CD4-positive, alpha-beta memory T cell (primary cell): ENCODE measurements around the gene GNPTAB. TPM values are rescaled to one million over a fixed set of nuclear protein-coding genes. Genes with fewer than 3 reads are reported as not detected.

Source experiments
- CTCF ChIA-PET: fragments of 350-600 bp; sonication (Branson Sonifier 250); formaldehyde crosslinking; loops from one replicate; lab custom pipeline; 2021; ENCODE audit warnings: inconsistent platforms; ENCODE audit not compliant: partially characterized antibody; lab: Charles Lee
- POLR2A ChIA-PET: fragments of 350-600 bp; sonication (Branson Sonifier 250); formaldehyde crosslinking; loops from one replicate; lab custom pipeline; 2021; ENCODE audit not compliant: partially characterized antibody; lab: Charles Lee
- DNase-seq, 5 donors: peaks; one replicate each; pipeline versions ENCODE4 v3.0.0 to v3.0.0-alpha.2; 2020 to 2022; ENCODE audit warnings: mixed read lengths in 1 of 5
- H3K27ac ChIP-seq: one replicate; pipeline ENCODE4 v1.7.0; 2013; ENCODE audit warnings: low read depth, low read length
- H3K27me3 ChIP-seq: 2 replicates; pipeline ENCODE4 v1.7.0; 2013; ENCODE audit warnings: mild to moderate bottlenecking, low read length, moderate library complexity; ENCODE audit not compliant: insufficient read depth
- H3K36me3 ChIP-seq: 2 replicates; pipeline ENCODE4 v1.7.0; 2013; ENCODE audit warnings: mild to moderate bottlenecking, low read length, moderate library complexity; ENCODE audit not compliant: insufficient read depth
- H3K4me1 ChIP-seq: 2 replicates; pipeline ENCODE4 v1.7.0; 2013; ENCODE audit warnings: mild to moderate bottlenecking, low read length, moderate library complexity; ENCODE audit not compliant: insufficient read depth
- H3K4me3 ChIP-seq, 2 donors: one replicate each; pipeline ENCODE4 v1.7.0; 2013; ENCODE audit warnings: low read length in 2 of 2, mild to moderate bottlenecking in 1 of 2
- H3K9me3 ChIP-seq, 2 donors: one replicate each; pipeline ENCODE4 v1.7.0; 2013; ENCODE audit warnings: low read length in 2 of 2, control low read depth in 1 of 2; ENCODE audit not compliant: control insufficient read depth in 1 of 2
- H3K27ac Mint-ChIP-seq, 7 donors: one replicate each; pipeline ENCODE4 v1.8.0; 2020 to 2021; ENCODE audit warnings: mixed read lengths in 7 of 7, mild to moderate bottlenecking in 6 of 7, inconsistent platforms in 3 of 7, moderate library complexity in 3 of 7
- H3K27me3 Mint-ChIP-seq, 2 donors: one replicate each; pipeline ENCODE4 v1.8.0; 2020 to 2021; ENCODE audit warnings: mixed read lengths in 2 of 2
- H3K36me3 Mint-ChIP-seq, 2 donors: one replicate each; pipeline ENCODE4 v1.8.0; 2020 to 2021; ENCODE audit warnings: mixed read lengths in 2 of 2, inconsistent platforms in 1 of 2, mild to moderate bottlenecking in 1 of 2
- H3K4me1 Mint-ChIP-seq, 4 donors: one replicate each; pipeline ENCODE4 v1.8.0; 2020 to 2021; ENCODE audit warnings: mixed read lengths in 4 of 4, mild to moderate bottlenecking in 1 of 4
- H3K4me3 Mint-ChIP-seq, 8 donors: one replicate each; pipeline ENCODE4 v1.8.0; 2020 to 2021; ENCODE audit warnings: mixed read lengths in 8 of 8, mild to moderate bottlenecking in 7 of 8, moderate library complexity in 6 of 8, inconsistent platforms in 3 of 8
- H3K9me3 Mint-ChIP-seq, 8 donors: one replicate each; pipeline ENCODE4 v1.8.0; 2020 to 2021; ENCODE audit warnings: mixed read lengths in 8 of 8, mild to moderate bottlenecking in 5 of 8, inconsistent platforms in 3 of 8, moderate library complexity in 1 of 8
- intact Hi-C: fragments of 100-400 bp; cut with micrococcal nuclease; formaldehyde crosslinking; loops from one replicate; pipeline ENCODE4 v1.15.1; 2023
- polyA plus RNA-seq, 2 donors: library from polyadenylated mRNA; unstranded; fragments of 300-500 nt; fragmentation: Illumina TruSeq; gene quantifications; one replicate each; pipeline ENCODE4 v1.2.3, GENCODE V29; 2021
- total RNA-seq, 2 experiments: library from RNA; stranded (reverse); gene quantifications; one replicate each; pipeline ENCODE4 v1.2.3, GENCODE V29; 2021

The GNPTAB gene
- total and polyA plus RNA-seq, 4 experiments from 2014 or later, result 15.3 to 42.8 (median 34.1) TPM

- H3K4me3 ChIP-seq, result no peak overlapping the region
- no peak for DNase-seq
- no peak overlapping the region for H3K27ac ChIP-seq
- no peaks in the 10 kb centered on the region for H3K27me3 ChIP-seq
- no peaks in the 10 kb centered on the region for H3K4me1 ChIP-seq
- H3K36me3 ChIP-seq, result no peaks in the 10 kb centered on the region
- no peaks in the 10 kb centered on the region for H3K27me3 Mint-ChIP-seq
- ChIA-PET POLR2A (no interaction called here), CTCF (interaction anchor here (1.7 kb wide), 1 partner anchor 51 kb away, joined by 4 read pairs; no protein-coding TSS in a partner anchor)
- H3K27ac Mint-ChIP-seq, result no peak overlapping the region
- H3K36me3 Mint-ChIP-seq, result peaks cover 3 to 9% of the 10 kb centered on the region in 2 donors
- H3K4me3 Mint-ChIP-seq, result no peak overlapping the region
- H3K9me3 Mint-ChIP-seq, result no peaks in the 10 kb centered on the region
- no peaks in the 10 kb centered on the region for H3K9me3 ChIP-seq
- intact Hi-C loops, result no loop called here
- peaks cover 0 to 7% (median 0%) of the 10 kb centered on the region in 4 donors for H3K4me1 Mint-ChIP-seq
Observed at GRCh38 chr12:101722392-101722791, 108.4 kb downstream of the GNPTAB start.

GRCh38 chr12:101720118-101720517 lies 110.6 kb downstream of the GNPTAB start:
- Histone ChIP-seq H3K36me3 (no peaks in the 10 kb centered on the region), H3K27me3 (no peaks in the 10 kb centered on the region), H3K9me3 (no peaks in the 10 kb centered on the region), H3K27ac (no peak overlapping the region), H3K4me1 (no peaks in the 10 kb centered on the region), H3K4me3 (no peak overlapping the region)
- no peak for DNase-seq
- ChIA-PET POLR2A (no interaction called here), CTCF (interaction anchor here (1.6 kb wide), 1 partner anchor 40 kb away, joined by 3 read pairs; no protein-coding TSS in a partner anchor)
- Mint-ChIP-seq H3K4me3 (no peak overlapping the region), H3K27me3 (no peaks in the 10 kb centered on the region), H3K9me3 (no peaks in the 10 kb centered on the region), H3K4me1 (peaks cover 0 to 3% (median 0%) of the 10 kb centered on the region in 4 donors), H3K36me3 (peaks cover 3% of the 10 kb centered on the region in 2 donors), H3K27ac (no peak overlapping the region)
- intact Hi-C loops, result no loop called here

GRCh38 chr12:101719566-101719965 lies 111.2 kb downstream of the GNPTAB start:
- H3K4me3 Mint-ChIP-seq, result no peak overlapping the region
- intact Hi-C loops, result no loop called here

GRCh38 chr12:101714877-101715444 lies 115.8 kb downstream of the GNPTAB start:
- Mint-ChIP-seq H3K36me3 (no peaks in the 10 kb centered on the region), H3K9me3 (no peaks in the 10 kb centered on the region), H3K27ac (no peak overlapping the region), H3K27me3 (no peaks in the 10 kb centered on the region), H3K4me1 (peaks cover 0 to 9% (median 4%) of the 10 kb centered on the region in 4 donors), H3K4me3 (no peak overlapping the region)
- CTCF ChIA-PET, result no interaction called here
- Histone ChIP-seq H3K27ac (no peak overlapping the region), H3K4me1 (peaks cover 5% of the 10 kb centered on the region), H3K27me3 (no peaks in the 10 kb centered on the region), H3K9me3 (no peaks in the 10 kb centered on the region), H3K4me3 (no peak overlapping the region), H3K36me3 (no peaks in the 10 kb centered on the region)
- intact Hi-C loops, result loop anchor here (5.0 kb wide), 1 partner anchor 43 kb away; no protein-coding TSS in a partner anchor
- POLR2A ChIA-PET, result no interaction called here
- DNase-seq, result no peak

More at GRCh38 chr12:101719566-101719965, 111.2 kb downstream of the GNPTAB start:
- ChIA-PET POLR2A (no interaction called here), CTCF (interaction anchor here (1.6 kb wide), 1 partner anchor 40 kb away, joined by 3 read pairs; no protein-coding TSS in a partner anchor)
- Mint-ChIP-seq H3K27ac (no peak overlapping the region), H3K4me1 (peaks cover 0 to 3% (median 0%) of the 10 kb centered on the region in 4 donors), H3K36me3 (peaks cover 3% of the 10 kb centered on the region in 2 donors), H3K9me3 (no peaks in the 10 kb centered on the region), H3K27me3 (no peaks in the 10 kb centered on the region)
- H3K9me3 ChIP-seq, result no peaks in the 10 kb centered on the region
- no peak overlapping the region for H3K4me3 ChIP-seq
- H3K27me3 ChIP-seq, result no peaks in the 10 kb centered on the region
- H3K27ac ChIP-seq, result no peak overlapping the region
- no peaks in the 10 kb centered on the region for H3K4me1 ChIP-seq
- no peaks in the 10 kb centered on the region for H3K36me3 ChIP-seq
- DNase-seq, result no peak

- Histone ChIP-seq H3K27ac (no peak overlapping the region), H3K9me3 (no peaks in the 10 kb centered on the region), H3K4me3 (no peak overlapping the region), H3K4me1 (peaks cover 14% of the 10 kb centered on the region), H3K27me3 (no peaks in the 10 kb centered on the region), H3K36me3 (no peaks in the 10 kb centered on the region)
- Mint-ChIP-seq H3K36me3 (no peaks in the 10 kb centered on the region), H3K9me3 (no peaks in the 10 kb centered on the region), H3K4me3 (no peak overlapping the region), H3K4me1 (peaks cover 6 to 14% (median 11%) of the 10 kb centered on the region in 4 donors), H3K27ac (no peak overlapping the region), H3K27me3 (no peaks in the 10 kb centered on the region)
- no peak for DNase-seq
- CTCF ChIA-PET, result no interaction called here
- intact Hi-C loops, result loop anchor here (5.0 kb wide), 1 partner anchor 42 kb away; no protein-coding TSS in a partner anchor
- POLR2A ChIA-PET, result no interaction called here
Observed at GRCh38 chr12:101713930-101714329, 116.8 kb downstream of the GNPTAB start.

- H3K27ac Mint-ChIP-seq, result peak overlapping the region in 2 of 7 donors; percentile 1 to 14
- no peak for DNase-seq
- H3K27ac ChIP-seq, result no peak overlapping the region
- no peaks in the 10 kb centered on the region for H3K36me3 Mint-ChIP-seq
- H3K27me3 Mint-ChIP-seq, result no peaks in the 10 kb centered on the region
- intact Hi-C loops, result loop anchor here (5.0 kb wide), 1 partner anchor 41 kb away; no protein-coding TSS in a partner anchor
- H3K27me3 ChIP-seq, result no peaks in the 10 kb centered on the region
- H3K4me1 ChIP-seq, result peaks cover 14% of the 10 kb centered on the region
- no peaks in the 10 kb centered on the region for H3K9me3 Mint-ChIP-seq
- ChIA-PET CTCF (no interaction called here), POLR2A (no interaction called here)
- H3K36me3 ChIP-seq, result no peaks in the 10 kb centered on the region
- no peak overlapping the region for H3K4me3 ChIP-seq
- H3K9me3 ChIP-seq, result no peaks in the 10 kb centered on the region
- no peak overlapping the region for H3K4me3 Mint-ChIP-seq
- peaks cover 6 to 14% (median 11%) of the 10 kb centered on the region in 4 donors for H3K4me1 Mint-ChIP-seq
Observed at GRCh38 chr12:101713059-101713682, 117.6 kb downstream of the GNPTAB start.

- POLR2A ChIA-PET, result no interaction called here
Observed at GRCh38 chr12:101710288-101710687, 120.5 kb downstream of the GNPTAB start.

More at GRCh38 chr12:101710288-101710687, 120.5 kb downstream of the GNPTAB start:
- no peaks in the 10 kb centered on the region for H3K36me3 ChIP-seq
- H3K27me3 Mint-ChIP-seq, result no peaks in the 10 kb centered on the region
- H3K4me3 Mint-ChIP-seq, result peak overlapping the region in 1 of 8 donors; percentile 44
- H3K9me3 ChIP-seq, result no peaks in the 10 kb centered on the region
- H3K4me1 ChIP-seq, result peaks cover 14% of the 10 kb centered on the region
- H3K9me3 Mint-ChIP-seq, result no peaks in the 10 kb centered on the region
- H3K27ac ChIP-seq, result no peak overlapping the region
- intact Hi-C loops, result loop anchor here (5.0 kb wide), 1 partner anchor 38 kb away; no protein-coding TSS in a partner anchor
- CTCF ChIA-PET, result no interaction called here
- H3K36me3 Mint-ChIP-seq, result no peaks in the 10 kb centered on the region
- H3K4me1 Mint-ChIP-seq, result peaks cover 11 to 25% (median 20%) of the 10 kb centered on the region in 4 donors
- no peak overlapping the region for H3K4me3 ChIP-seq
- no peak for DNase-seq
- H3K27ac Mint-ChIP-seq, result peak overlapping the region in 1 of 7 donors; percentile 19
- no peaks in the 10 kb centered on the region for H3K27me3 ChIP-seq
